HAP-1 (cell line): ENCODE data around the gene ADA.
"Not testable (repeated sequence)": the region's sequence is repeated elsewhere in the genome, so short reads cannot be mapped to it uniquely, and the experiment has no call there.

Experiments used
- DNase-seq, 2 experiments: peaks; one replicate each; pipeline ENCODE4 v3.0.0-alpha.2; 2016 to 2020; ENCODE audit warnings: low spot score in 2 of 2
- H3K27me3 ChIP-seq: fragments of 250-450 bp; sonication (Bioruptor Pico); 2 replicates; pipeline ENCODE4 v1.5.1; 2020; ENCODE audit warnings: low read depth, mild to moderate bottlenecking, moderate library complexity
- H3K36me3 ChIP-seq: fragments of 250-450 bp; sonication (Bioruptor Pico); replicated peaks from 2 replicates; pipeline ENCODE4 v1.5.1; 2020; ENCODE audit warnings: mild to moderate bottlenecking
- H3K4me1 ChIP-seq: fragments of 250-450 bp; sonication (Bioruptor Pico); 2 replicates; pipeline ENCODE4 v1.5.1; 2020; ENCODE audit warnings: mild to moderate bottlenecking
- H3K4me3 ChIP-seq: fragments of 250-450 bp; sonication (Bioruptor Pico); 2 replicates; pipeline ENCODE4 v1.5.1; 2020; ENCODE audit warnings: mild to moderate bottlenecking, moderate library complexity
- H3K9me3 ChIP-seq: fragments of 250-450 bp; sonication (Bioruptor Pico); 2 replicates; pipeline ENCODE4 v1.5.1; 2020; ENCODE audit warnings: mild to moderate bottlenecking, moderate library complexity
- in situ Hi-C: fragments of 300-500 bp; cut with MboI; formaldehyde crosslinking; loops from 3 replicates; pipeline ENCODE4 v1.14.3; 2020; ENCODE audit warnings: low sequenced_read_pairs, inconsistent platforms, mixed read lengths

Gene ADA

DNA sequence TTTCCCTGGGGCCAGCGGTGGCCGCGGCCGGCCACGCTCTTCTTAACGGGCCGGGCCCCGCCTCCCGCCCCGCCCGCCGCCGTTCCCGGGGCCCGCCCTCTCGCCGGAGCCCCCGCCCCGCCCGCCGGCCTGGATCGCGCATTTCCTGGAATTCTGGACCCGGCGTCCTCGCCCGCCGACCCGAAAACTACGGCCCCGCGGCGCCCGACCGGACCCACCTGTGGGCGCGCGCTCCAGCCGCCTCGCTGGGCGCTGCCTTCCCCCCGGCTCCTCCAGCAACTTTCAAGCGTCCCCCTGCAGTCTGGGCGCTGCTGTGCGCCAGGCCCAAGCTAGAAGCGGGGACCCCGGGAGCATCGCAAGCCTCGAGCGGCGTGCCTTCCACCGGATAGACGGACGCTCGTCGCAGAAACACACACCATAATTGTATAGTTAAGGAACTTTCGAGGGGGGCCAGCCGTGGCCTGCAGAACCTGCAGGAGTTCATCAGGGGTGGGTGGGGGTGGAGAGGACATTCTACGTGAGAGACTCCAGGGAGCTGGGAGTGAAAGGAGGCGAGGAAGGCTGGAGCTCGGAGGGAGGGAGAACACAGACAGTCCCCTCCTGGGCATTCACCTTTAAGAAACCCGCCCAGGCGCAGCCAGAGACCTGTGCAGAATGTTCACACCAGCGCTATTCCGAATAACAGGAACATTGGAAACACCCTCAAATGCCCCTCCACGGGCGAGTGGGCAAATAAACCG lies at the start of gene ADA:
Gene ADA (minus strand): TSS at position 16 of the 740 bp plus-strand sequence. CDS start 92 bp downstream, outside the sequence.
- peak within 1 kb of the TSS; percentile 57 for H3K4me3 ChIP-seq
- H3K27me3 ChIP-seq, result no peaks in the 10 kb centered on the region
- no peaks in the 10 kb centered on the region for H3K36me3 ChIP-seq
- DNase-seq, result peak; percentile 38 to 77
- no peaks in the 10 kb centered on the region; the same call in 1 of the 2 replicates for H3K9me3 ChIP-seq
- in situ Hi-C loops, result no loop called here
- H3K4me1 ChIP-seq, result peaks cover 5% of the 10 kb centered on the region

DNA sequence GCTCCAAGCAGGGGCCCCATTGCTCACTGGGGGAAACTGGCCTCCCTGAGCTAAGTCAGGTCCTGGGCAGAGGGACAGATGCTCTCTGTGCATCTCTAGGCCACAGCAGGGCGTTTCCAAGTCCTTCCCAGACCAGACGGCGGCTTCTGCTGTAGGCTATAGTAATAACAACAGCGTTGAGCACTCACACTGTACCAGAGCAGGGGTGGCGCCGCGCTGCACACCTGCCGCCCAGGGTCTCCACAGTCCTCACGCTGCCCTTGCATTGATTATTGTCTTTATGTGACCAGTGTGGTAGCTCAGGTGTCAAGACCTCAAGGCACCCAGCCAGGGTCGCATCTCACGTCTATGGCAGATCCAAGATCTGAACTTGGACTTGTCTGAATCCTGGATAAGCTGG lies 48.8 kb upstream of the ADA start:
- in situ Hi-C loops, result no loop called here
- Histone ChIP-seq H3K36me3 (no peaks in the 10 kb centered on the region), H3K4me1 (no peaks in the 10 kb centered on the region; the same call in 1 of the 2 replicates), H3K4me3 (no peak overlapping the region), H3K27me3 (no peaks in the 10 kb centered on the region), H3K9me3 (no peaks in the 10 kb centered on the region)
- DNase-seq, result no peak

DNA sequence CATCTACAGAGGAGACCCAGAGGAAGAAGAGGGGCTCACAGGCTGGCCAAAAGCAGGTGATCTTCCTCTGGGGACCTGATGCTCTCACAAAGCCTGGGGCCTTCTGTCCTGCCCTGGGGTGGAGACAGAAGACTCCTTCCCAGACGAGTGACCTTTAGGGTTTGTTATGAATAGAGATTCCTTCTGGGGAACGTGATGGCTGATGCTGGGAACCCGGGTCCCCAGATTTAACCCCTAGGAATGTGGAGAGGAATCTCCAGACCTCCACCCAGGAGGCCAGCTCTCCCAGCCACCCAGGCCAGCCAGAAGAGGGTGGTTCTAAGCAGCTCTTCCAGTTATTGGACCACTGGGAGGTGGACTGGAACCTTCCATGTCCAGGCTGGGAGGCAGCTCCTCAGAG lies 46.9 kb upstream of the ADA start:
- DNase-seq, result no peak
- Histone ChIP-seq H3K9me3 (no peaks in the 10 kb centered on the region), H3K36me3 (no peaks in the 10 kb centered on the region), H3K4me1 (no peaks in the 10 kb centered on the region; the same call in 1 of the 2 replicates), H3K4me3 (no peak overlapping the region), H3K27me3 (no peaks in the 10 kb centered on the region)
- in situ Hi-C loops, result no loop called here

DNA sequence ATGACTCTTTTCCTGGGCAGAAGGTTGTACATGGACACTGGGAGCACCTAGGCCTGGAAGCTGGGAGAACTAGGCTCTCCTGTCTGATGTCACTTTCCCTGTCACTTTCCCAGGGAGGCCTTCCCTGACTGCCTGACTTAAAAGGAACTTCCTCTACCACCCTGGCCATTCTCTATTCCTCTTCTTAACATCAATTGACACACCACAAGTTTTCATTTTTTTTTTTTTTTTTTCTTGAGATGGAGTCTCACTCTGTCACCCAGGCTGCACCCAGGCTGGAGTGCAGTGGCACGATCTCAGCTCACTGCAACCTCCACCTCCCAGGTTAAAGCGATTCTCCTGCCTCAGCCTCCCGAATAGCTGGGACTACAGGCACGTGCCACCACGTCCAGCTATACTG lies 45.5 kb upstream of the ADA start:
- H3K4me1 ChIP-seq, in situ Hi-C loops, H3K9me3 ChIP-seq, H3K4me3 ChIP-seq, H3K27me3 ChIP-seq, DNase-seq, H3K36me3 ChIP-seq: not testable (repeated sequence)

DNA sequence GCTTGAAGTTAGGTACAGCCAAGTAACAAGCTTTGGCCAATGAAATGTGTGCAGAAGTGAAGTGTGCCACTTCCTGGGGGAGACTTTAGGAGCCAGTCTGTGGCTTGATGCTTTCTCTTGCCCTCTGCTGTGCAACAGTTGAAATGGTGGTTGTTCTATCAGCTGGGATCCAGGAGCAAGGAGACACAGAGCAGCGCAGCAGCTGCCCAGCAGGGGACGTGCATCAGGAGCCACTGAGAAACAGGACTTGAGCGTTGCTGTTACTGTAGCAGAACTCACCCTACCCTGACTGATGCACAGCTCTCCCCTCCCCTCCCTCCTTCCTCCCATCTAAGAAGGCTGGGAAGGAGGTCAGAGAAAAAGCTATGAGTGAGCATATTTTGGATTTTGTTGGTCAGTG lies 44.8 kb upstream of the ADA start:
- in situ Hi-C loops, result no loop called here
- no peaks in the 10 kb centered on the region for H3K9me3 ChIP-seq
- DNase-seq, result no peak
- H3K36me3 ChIP-seq, result no peaks in the 10 kb centered on the region
- H3K4me3 ChIP-seq, result no peak overlapping the region
- H3K4me1 ChIP-seq, result peaks cover 6% of the 10 kb centered on the region
- no peaks in the 10 kb centered on the region for H3K27me3 ChIP-seq

DNA sequence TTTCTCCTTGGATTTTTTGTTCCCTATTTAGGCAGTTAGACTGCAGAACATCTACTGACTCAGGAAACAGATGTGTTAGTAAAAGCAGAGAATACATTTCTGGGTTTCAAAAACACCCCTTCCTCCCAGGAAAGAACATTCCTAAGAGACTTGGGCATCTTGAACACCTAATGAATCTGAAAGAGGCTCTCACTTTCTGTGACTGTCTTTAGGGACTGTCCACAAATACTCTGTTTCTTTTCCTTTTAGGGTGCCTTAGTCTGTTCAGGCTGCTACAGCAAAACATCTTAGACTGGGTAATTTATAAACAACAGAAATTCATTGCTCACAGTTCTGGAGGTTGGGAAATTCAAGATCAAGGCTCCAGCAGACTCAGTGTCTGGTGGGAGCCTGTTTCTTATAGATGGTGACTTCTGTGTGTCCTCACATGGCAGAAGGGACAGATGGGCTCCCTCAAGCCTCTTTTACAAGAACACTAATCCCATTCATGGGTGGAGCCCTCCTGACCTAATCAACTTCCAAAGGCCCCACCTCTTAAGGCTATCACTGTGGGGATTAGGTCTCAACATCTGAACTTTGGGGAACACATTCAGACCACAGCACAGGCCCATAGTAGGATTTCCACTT lies 44.3 kb upstream of the ADA start:
- DNase-seq, result no peak
- Histone ChIP-seq H3K9me3 (no peaks in the 10 kb centered on the region), H3K27me3 (no peaks in the 10 kb centered on the region), H3K36me3 (no peaks in the 10 kb centered on the region), H3K4me3 (no peak overlapping the region), H3K4me1 (peaks cover 6% of the 10 kb centered on the region)
- in situ Hi-C loops, result no loop called here

DNA sequence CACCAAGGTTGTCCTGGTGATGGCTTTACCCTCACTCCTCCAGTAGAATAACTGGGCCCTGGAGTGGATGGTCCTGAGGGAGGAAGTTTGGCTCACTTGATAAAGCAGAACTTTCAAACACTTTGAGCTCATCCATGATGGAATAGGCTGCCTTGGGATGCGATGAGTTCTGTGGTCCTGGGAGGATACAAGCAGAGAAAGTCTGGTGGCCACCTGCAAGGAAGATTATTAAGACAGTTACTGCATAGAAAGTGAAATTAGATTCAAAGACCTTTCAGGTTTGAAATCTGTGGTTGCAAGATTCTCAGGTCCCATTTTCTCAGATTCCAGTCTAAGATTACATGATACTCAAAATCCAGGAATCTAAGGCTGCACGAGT lies 43.8 kb upstream of the ADA start:
- Histone ChIP-seq H3K4me1 (peaks cover 6% of the 10 kb centered on the region), H3K4me3 (no peak overlapping the region), H3K9me3 (no peaks in the 10 kb centered on the region), H3K36me3 (no peaks in the 10 kb centered on the region), H3K27me3 (no peaks in the 10 kb centered on the region)
- in situ Hi-C loops, result no loop called here
- no peak for DNase-seq

DNA sequence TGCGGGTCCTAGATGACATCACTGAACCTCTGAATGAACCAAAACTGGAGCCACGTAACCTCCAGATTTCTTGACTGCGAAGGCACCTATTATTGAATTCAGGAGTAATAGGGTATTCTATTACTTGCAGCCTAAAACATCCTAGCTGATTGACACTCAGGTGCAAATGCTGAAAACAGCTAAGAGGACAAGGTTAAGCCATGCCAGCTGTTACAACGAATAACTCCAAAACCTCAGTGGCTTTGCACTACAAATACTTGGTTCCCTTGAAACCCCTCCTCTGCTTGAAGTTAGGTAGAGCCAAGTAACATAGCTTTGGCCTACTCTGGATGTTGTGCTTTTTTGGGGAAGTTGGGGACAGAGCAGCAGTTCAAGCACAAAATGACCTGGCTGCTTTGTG lies 42.7 kb upstream of the ADA start:
- H3K4me3 ChIP-seq, result no peak overlapping the region
- H3K9me3 ChIP-seq, result no peaks in the 10 kb centered on the region
- no peaks in the 10 kb centered on the region for H3K27me3 ChIP-seq
- no peaks in the 10 kb centered on the region for H3K36me3 ChIP-seq
- no peak for DNase-seq
- H3K4me1 ChIP-seq, result peaks cover 6% of the 10 kb centered on the region
- in situ Hi-C loops, result no loop called here

DNA sequence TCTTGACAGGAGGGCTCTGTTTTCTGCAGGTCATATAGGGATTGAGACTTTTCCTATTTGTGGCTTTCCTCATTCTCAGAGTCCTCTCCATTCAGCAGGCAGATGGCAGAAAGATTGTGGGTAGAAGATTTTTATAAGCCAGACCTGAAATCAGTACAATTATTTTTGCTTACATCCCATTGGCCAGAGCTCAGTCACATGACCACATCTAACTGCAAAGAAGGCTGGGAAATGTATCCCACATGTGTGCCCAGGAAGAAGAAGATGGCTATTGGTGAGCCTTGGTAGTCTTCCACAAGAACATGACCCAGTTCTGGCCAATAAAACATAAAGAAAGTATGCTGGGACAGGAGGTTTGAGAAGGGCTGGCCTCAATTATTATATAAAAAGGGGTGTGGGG lies 42.1 kb upstream of the ADA start:
- Histone ChIP-seq H3K27me3 (no peaks in the 10 kb centered on the region), H3K4me1 (peaks cover 6% of the 10 kb centered on the region), H3K9me3 (no peaks in the 10 kb centered on the region), H3K4me3 (no peak overlapping the region), H3K36me3 (no peaks in the 10 kb centered on the region)
- no peak for DNase-seq
- in situ Hi-C loops, result no loop called here

DNA sequence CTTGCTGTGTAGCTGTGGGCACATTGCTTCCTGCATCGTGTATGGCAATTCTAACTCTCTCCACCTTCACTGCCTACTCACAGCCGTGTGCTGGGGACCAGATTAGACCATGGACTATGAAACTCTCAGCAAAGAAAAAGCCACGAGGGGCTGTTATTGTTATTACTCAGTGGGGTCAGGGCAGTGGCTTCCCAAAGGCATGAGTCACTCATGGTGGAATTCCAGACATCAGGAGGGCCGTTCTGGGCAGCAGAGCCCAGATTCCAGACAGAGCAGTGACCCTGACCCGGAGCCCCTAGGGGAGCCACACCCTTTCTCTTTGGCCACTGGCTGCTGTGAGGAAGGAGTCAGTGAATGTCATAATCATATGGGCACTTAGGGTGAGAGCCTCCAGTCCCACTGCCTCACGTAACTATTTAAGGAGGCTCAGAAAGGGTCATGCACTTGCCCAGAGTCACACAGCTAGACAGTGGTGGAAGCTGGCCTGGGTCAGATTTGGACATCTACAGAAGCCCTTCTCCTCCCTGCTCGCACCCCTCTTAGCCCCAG lies 41.5 kb upstream of the ADA start:
- Histone ChIP-seq H3K9me3 (no peaks in the 10 kb centered on the region), H3K4me1 (peaks cover 6% of the 10 kb centered on the region), H3K36me3 (no peaks in the 10 kb centered on the region), H3K27me3 (no peaks in the 10 kb centered on the region), H3K4me3 (no peak overlapping the region)
- peak in 1 of 2 experiments; percentile 24 for DNase-seq
- in situ Hi-C loops, result no loop called here

DNA sequence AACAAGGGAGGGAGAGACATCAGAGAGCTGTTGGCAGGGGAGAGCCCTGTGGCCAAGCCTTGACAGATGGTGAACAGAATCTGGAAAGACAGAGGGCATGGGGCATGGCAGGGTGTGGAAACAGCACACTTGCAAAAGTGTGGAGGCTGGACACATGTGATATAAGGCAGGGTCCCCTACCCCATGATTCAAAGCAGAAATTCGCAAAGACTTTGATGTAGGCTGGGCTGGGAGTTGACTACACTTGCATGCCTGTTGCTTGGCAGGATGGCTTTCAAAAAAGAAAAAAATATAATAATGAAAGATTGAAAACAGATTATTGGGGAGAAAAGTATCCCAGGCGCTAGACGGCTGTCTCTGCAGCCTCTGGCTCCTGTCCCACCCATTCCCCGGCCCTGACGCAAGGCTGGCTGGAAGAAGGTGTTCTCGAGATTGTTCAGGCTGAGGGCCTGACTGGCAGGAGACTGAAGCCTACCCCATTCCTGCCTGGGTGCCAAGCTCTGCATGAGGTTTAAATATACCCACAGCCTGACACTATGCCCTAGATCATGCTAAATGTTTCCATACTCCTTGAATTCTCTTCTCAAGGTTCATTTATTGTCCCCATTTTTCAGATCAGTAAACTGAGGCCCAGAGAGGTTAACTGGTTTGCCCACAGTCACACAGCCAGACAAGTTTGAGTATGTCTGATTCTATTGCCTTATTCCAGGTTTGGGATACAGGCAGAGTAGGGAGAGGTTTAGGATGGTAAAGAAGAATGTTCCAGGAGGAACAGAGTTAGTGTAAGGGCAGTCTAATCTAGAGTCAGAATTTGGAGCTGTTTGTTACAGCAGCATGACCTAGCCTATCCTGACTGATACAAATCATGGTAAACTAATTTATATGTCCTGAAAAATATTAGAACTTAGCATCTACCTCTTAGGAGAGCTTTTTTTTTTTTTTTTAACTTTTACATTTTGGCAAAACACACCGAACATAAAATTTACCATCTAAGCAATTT lies 40.2 kb upstream of the ADA start:
- H3K4me1 ChIP-seq, result peaks cover 6% of the 10 kb centered on the region

DNA sequence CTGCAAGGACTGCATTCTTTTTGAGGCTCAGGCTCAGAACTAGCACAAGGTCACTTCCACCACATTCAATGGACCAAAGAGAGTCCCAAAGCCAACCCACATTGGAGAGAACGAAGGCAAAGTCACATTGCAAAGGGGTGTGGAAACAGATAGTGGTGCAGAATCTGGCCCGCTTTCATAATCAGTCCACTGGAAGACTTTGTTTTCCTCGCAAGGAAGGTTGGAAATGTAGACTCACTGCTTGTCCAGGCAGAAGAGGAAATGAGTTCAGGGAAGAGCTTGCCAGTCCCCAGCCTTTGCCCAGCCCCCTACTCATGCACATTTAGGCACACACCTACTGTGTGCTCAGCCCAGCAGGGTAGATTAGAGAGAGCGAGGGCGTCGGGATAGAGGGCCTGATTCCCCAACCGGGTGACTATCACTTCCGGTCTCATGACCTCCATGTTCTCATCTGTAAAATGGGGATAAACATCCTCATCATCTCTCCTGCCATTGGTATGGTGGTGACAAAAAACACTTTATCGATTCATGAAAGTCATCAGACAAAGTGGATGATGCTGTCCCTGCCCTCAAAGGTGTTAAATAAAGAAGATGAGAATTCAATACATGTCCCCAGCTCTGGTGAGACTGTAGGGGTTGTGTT lies 39.4 kb upstream of the ADA start:
- in situ Hi-C loops, result no loop called here
- no peaks in the 10 kb centered on the region for H3K27me3 ChIP-seq
- peaks cover 6% of the 10 kb centered on the region for H3K4me1 ChIP-seq
- H3K9me3 ChIP-seq, result no peaks in the 10 kb centered on the region
- DNase-seq, result no peak
- H3K36me3 ChIP-seq, result no peaks in the 10 kb centered on the region
- no peak overlapping the region for H3K4me3 ChIP-seq

More for the DNA sequence above, 40.2 kb upstream of the ADA start:
- in situ Hi-C loops, result no loop called here
- no peaks in the 10 kb centered on the region for H3K9me3 ChIP-seq
- no peaks in the 10 kb centered on the region for H3K36me3 ChIP-seq
- no peaks in the 10 kb centered on the region for H3K27me3 ChIP-seq
- DNase-seq, result no peak
- no peak overlapping the region for H3K4me3 ChIP-seq

DNA sequence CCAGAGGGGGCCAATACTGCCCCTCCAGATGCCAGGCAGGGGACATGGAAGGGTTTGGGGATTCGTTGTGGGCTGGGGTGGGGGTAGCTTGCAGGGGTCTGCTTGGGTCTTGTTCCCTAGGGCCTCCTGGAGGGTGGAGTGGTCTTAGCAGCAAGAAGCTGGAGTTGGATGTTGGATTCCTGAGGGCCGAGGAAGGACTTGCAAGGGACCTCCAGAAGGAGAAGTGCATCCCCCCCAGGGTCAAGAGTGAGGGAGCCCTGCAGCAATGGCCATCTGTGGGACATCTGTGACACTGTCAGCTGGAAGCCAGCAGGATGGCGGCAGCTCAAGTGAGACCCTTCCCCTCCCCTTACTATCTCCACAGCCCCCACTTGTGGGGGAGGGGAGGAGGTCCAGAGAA lies 38.3 kb upstream of the ADA start:
- in situ Hi-C loops, result loop anchor here (5.0 kb wide), 2 partner anchors 42 to 177 kb away; no protein-coding TSS in a partner anchor
- Histone ChIP-seq H3K36me3 (no peaks in the 10 kb centered on the region), H3K27me3 (no peaks in the 10 kb centered on the region), H3K4me1 (peaks cover 6% of the 10 kb centered on the region; the same call in 1 of the 2 replicates), H3K9me3 (no peaks in the 10 kb centered on the region), H3K4me3 (no peak overlapping the region)
- no peak for DNase-seq
